Activated naive CD8-positive, alpha-beta T cell treated with anti-CD3 and anti-CD28 coated beads, Interleukin-2, amount 50 U/mL, for 16 hours (primary cell): ENCODE results near the gene CD6.
"Not testable (repeated sequence)": the region's sequence is repeated elsewhere in the genome, so short reads cannot be mapped to it uniquely, and the experiment has no call there.

ENCODE experiments used
- DNase-seq: peaks from one replicate; pipeline ENCODE4 v3.0.0-alpha.2; 2020; ENCODE audit warnings: low read depth, low spot score

CD6 gene

GRCh38 chr11:60953781-60954180, 17.7 kb upstream of the CD6 start:
- DNase-seq = no peak

GRCh38 chr11:60954421-60954820, 17.1 kb upstream of the CD6 start:
- no peak for DNase-seq

- no peak for DNase-seq
Measured at GRCh38 chr11:60955571-60955970, 15.9 kb upstream of the CD6 start.

- no peak for DNase-seq
Measured at GRCh38 chr11:60957188-60957587, 14.3 kb upstream of the CD6 start.

GRCh38 chr11:60959431-60959830, 12.0 kb upstream of the CD6 start:
- DNase-seq = no peak

GRCh38 chr11:60960405-60960804, 11.1 kb upstream of the CD6 start:
- DNase-seq = no peak

- DNase-seq = no peak
Measured at GRCh38 chr11:60964801-60965200, 6.7 kb upstream of the CD6 start.

GRCh38 chr11:60966890-60967289, 4.6 kb upstream of the CD6 start:
- no peak for DNase-seq

GRCh38 chr11:60968223-60968622, 3.3 kb upstream of the CD6 start:
- no peak for DNase-seq

- DNase-seq = peak; percentile 69
Measured at GRCh38 chr11:60970369-60970774, 1.1 kb upstream of the CD6 start.

GRCh38 chr11:60970890-60971289, 590 bp upstream of the CD6 start:
- DNase-seq = no peak

GRCh38 chr11:60972182-60973030, 926 bp downstream of the CD6 start:
- no peak for DNase-seq

GRCh38 chr11:60973699-60974098, 2.2 kb downstream of the CD6 start:
- no peak for DNase-seq

GRCh38 chr11:60974316-60974715, 2.8 kb downstream of the CD6 start:
- DNase-seq = not testable (repeated sequence)

GRCh38 chr11:60974726-60975125, 3.2 kb downstream of the CD6 start:
- DNase-seq = no peak

GRCh38 chr11:60977224-60977623, 5.7 kb downstream of the CD6 start:
- no peak for DNase-seq

- DNase-seq = no peak
Measured at GRCh38 chr11:60977836-60978235, 6.4 kb downstream of the CD6 start.

GRCh38 chr11:60978546-60979380, 7.3 kb downstream of the CD6 start:
- peak; percentile 40 for DNase-seq

- DNase-seq = no peak
Measured at GRCh38 chr11:60981515-60981914, 10.0 kb downstream of the CD6 start.

- no peak for DNase-seq
Measured at GRCh38 chr11:60982184-60982583, 10.7 kb downstream of the CD6 start.

GRCh38 chr11:60984149-60984548, 12.7 kb downstream of the CD6 start:
- DNase-seq = no peak

GRCh38 chr11:60984636-60985035, 13.2 kb downstream of the CD6 start:
- DNase-seq = no peak

GRCh38 chr11:60985501-60985900, 14.0 kb downstream of the CD6 start:
- DNase-seq = no peak
